Neuronal stem cell (in vitro differentiated cells): ENCODE data around the gene GNAT2.

Experiments
- DNase-seq: peaks from one replicate; pipeline ENCODE4 v3.0.0-alpha.2; 2013; ENCODE audit warnings: low spot score
- H2AFZ ChIP-seq: one replicate; pipeline ENCODE4 v1.6.1; 2013; ENCODE audit warnings: mild to moderate bottlenecking, low read length, inconsistent platforms
- H2AK5ac ChIP-seq: 2 replicates; pipeline ENCODE4 v1.6.1; 2013; ENCODE audit warnings: low read depth, mild to moderate bottlenecking, inconsistent platforms, low read length, moderate library complexity, mixed read lengths
- H2BK120ac ChIP-seq: 2 replicates; pipeline ENCODE4 v1.6.1; 2013; ENCODE audit warnings: low read depth, mild to moderate bottlenecking, inconsistent platforms, low read length, moderate library complexity, mixed read lengths
- H2BK12ac ChIP-seq: one replicate; pipeline ENCODE4 v1.6.1; 2013; ENCODE audit warnings: low read length, inconsistent platforms
- H2BK15ac ChIP-seq: 2 replicates; pipeline ENCODE4 v1.6.1; 2013; ENCODE audit warnings: mild to moderate bottlenecking, low read length, inconsistent platforms, mixed read lengths
- H2BK5ac ChIP-seq: one replicate; pipeline ENCODE4 v1.6.1; 2013; ENCODE audit warnings: inconsistent platforms, mild to moderate bottlenecking, low read length, moderate library complexity
- H3K14ac ChIP-seq: one replicate; pipeline ENCODE4 v1.6.1; 2013; ENCODE audit warnings: low read length, inconsistent platforms
- H3K18ac ChIP-seq: 2 replicates; pipeline ENCODE4 v1.6.1; 2013; ENCODE audit warnings: low read length, inconsistent platforms
- H3K23ac ChIP-seq: 2 replicates; pipeline ENCODE4 v1.6.1; 2013; ENCODE audit warnings: low read depth, mild to moderate bottlenecking, mixed read lengths, low read length, inconsistent platforms; ENCODE audit not compliant: poor library complexity
- H3K27ac ChIP-seq: replicated peaks from 3 replicates; pipeline ENCODE4 v1.5.1; 2013; ENCODE audit warnings: low read length, inconsistent platforms
- H3K27me3 ChIP-seq, 3 experiments: 2 replicates each; pipeline ENCODE4 v1.6.1; 2013; ENCODE audit warnings: low read length in 3 of 3, mild to moderate bottlenecking in 2 of 3, inconsistent platforms in 1 of 3, low read depth in 1 of 3, mixed read lengths in 1 of 3, moderate library complexity in 1 of 3; ENCODE audit not compliant: control insufficient read depth in 3 of 3, insufficient read depth in 3 of 3
- H3K36me3 ChIP-seq, 2 donors: replicated peaks in 1 of 2; 2 replicates each; pipeline ENCODE4 v1.6.1; 2013; ENCODE audit warnings: low read length in 2 of 2; ENCODE audit not compliant: control insufficient read depth in 2 of 2, insufficient read depth in 2 of 2
- H3K4ac ChIP-seq: 2 replicates; pipeline ENCODE4 v1.6.1; 2013; ENCODE audit warnings: inconsistent platforms, mild to moderate bottlenecking, low read length, moderate library complexity
- H3K4me1 ChIP-seq, 2 donors: 1 replicate in 1 of 2; 2 replicates in 1 of 2; pipeline ENCODE4 v1.6.1; 2013; ENCODE audit warnings: low read length in 2 of 2, low read depth in 1 of 2; ENCODE audit not compliant: control insufficient read depth in 2 of 2, insufficient read depth in 1 of 2
- H3K4me2 ChIP-seq: one replicate; pipeline ENCODE4 v1.6.1; 2013; ENCODE audit warnings: mild to moderate bottlenecking, low read length, inconsistent platforms; ENCODE audit not compliant: insufficient read depth, poor library complexity, severe bottlenecking
- H3K4me3 ChIP-seq, 2 donors: 2 replicates each; pipeline ENCODE4 v1.5.1; 2013; ENCODE audit warnings: low read length in 2 of 2, mild to moderate bottlenecking in 2 of 2, inconsistent platforms in 1 of 2, moderate library complexity in 1 of 2
- H3K79me1 ChIP-seq: one replicate; pipeline ENCODE4 v1.6.1; 2013; ENCODE audit warnings: low read depth, mild to moderate bottlenecking, inconsistent platforms, low read length, moderate library complexity
- H3K9ac ChIP-seq: one replicate; pipeline ENCODE4 v1.6.1; 2013; ENCODE audit warnings: mild to moderate bottlenecking, low read depth, low read length, inconsistent platforms; ENCODE audit not compliant: poor library complexity
- H3K9me3 ChIP-seq, 2 donors: replicated peaks in 1 of 2; 2 replicates each; pipeline versions ENCODE3 to v1.6.1; 2013; ENCODE audit warnings: low read length in 2 of 2, mild to moderate bottlenecking in 2 of 2, inconsistent platforms in 1 of 2, low read depth in 1 of 2, mixed read lengths in 1 of 2, moderate library complexity in 1 of 2; ENCODE audit not compliant: control insufficient read depth in 2 of 2, insufficient read depth in 1 of 2
- H4K8ac ChIP-seq: one replicate; pipeline ENCODE4 v1.6.1; 2013; ENCODE audit warnings: low read depth, mild to moderate bottlenecking, inconsistent platforms, low read length, moderate library complexity
- H4K91ac ChIP-seq: one replicate; pipeline ENCODE4 v1.6.1; 2013; ENCODE audit warnings: low read length, low read depth, mild to moderate bottlenecking, inconsistent platforms; ENCODE audit not compliant: poor library complexity
- WGBS, 2 donors: extraction: QIAGEN DNeasy Blood & Tissue Kit; methylation state at CpG; one replicate each; pipeline ENCODE4 v1.1.7; 2013; ENCODE audit warnings: missing lambda C conversion rate in 2 of 2, mixed read lengths in 1 of 2; ENCODE audit not compliant: insufficient read length in 2 of 2, insufficient replicate concordance in 1 of 2; ENCODE audit errors: extremely low coverage in 2 of 2; 5-methylcytosine and 5-hydroxymethylcytosine counted together

Gene GNAT2

DNA sequence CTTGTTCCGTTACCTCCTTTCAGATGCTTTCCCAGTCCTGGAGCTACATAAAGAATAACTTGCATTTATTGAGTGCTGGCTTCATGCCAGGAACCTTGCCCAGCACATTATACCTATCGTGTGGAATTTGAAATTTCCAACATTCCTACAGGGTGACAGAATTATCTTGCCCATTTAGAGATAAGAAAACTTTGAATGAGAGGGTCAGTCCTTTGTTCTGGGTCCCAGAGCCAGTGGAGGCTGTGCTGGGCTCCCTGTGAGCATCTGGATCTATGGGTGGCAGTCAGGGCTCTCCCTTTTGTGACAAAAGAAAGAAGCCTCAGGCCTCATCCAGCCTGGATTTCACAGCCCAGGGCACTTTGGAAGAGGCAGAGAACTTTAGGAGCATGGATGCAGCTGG is 39.7 kb upstream of the GNAT2 start:
- H2BK12ac ChIP-seq = no peak overlapping the region
- H4K91ac ChIP-seq = no peak overlapping the region
- no peak for DNase-seq
- no peak overlapping the region for H3K9ac ChIP-seq
- no peak overlapping the region for H2AFZ ChIP-seq
- no peak overlapping the region for H3K18ac ChIP-seq
- H3K27ac ChIP-seq = no peak overlapping the region
- peaks cover 0 to 9% (median 0%) of the 10 kb centered on the region in 3 experiments for H3K27me3 ChIP-seq
- no peak overlapping the region for H2BK15ac ChIP-seq
- H3K4me1 ChIP-seq = peaks cover 3 to 9% of the 10 kb centered on the region in 2 donors
- H2AK5ac ChIP-seq = no peak overlapping the region
- H3K23ac ChIP-seq = no peak overlapping the region
- H3K79me1 ChIP-seq = no peaks in the 10 kb centered on the region
- no peak overlapping the region for H3K4me3 ChIP-seq
- no peaks in the 10 kb centered on the region for H3K9me3 ChIP-seq
- no peak overlapping the region for H4K8ac ChIP-seq
- H3K14ac ChIP-seq = no peak overlapping the region
- peaks cover 0 to 14% of the 10 kb centered on the region in 2 donors for H3K36me3 ChIP-seq
- H3K4ac ChIP-seq = no peak overlapping the region
- H2BK120ac ChIP-seq = no peak overlapping the region
- WGBS, 2 donors = no CpG with 5 or more reads among the region's 2 CpGs
- no peak overlapping the region for H2BK5ac ChIP-seq
- H3K4me2 ChIP-seq = no peak overlapping the region

DNA sequence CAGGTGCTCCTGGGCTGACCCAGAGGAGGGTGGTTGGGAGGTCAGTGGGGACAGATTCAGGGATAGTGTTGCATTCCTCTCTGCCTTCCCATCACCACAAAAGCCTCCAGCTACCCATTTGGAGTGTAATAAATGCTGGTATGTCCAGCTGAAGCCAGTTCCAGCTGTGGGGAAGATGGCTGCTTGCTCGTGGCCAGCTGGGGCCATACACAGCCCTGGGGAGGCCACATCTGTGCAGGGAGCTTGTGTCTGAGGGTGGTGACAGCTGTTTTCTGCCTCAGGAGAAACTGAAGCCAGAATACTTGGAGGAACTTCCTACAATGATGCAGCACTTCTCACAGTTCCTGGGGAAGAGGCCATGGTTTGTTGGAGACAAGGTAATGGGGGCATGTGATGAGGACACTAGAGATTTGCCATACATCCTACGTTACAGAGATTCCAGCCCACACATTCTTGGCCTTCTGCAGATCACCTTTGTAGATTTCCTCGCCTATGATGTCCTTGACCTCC is 39.2 kb upstream of the GNAT2 start:
- peak overlapping the region; percentile 68 for H3K23ac ChIP-seq
- H2BK5ac ChIP-seq = no peak overlapping the region
- no peak overlapping the region for H3K14ac ChIP-seq
- no peak overlapping the region for H3K4ac ChIP-seq
- H3K9ac ChIP-seq = peak overlapping the region; percentile 12
- no peaks in the 10 kb centered on the region for H3K9me3 ChIP-seq
- H4K91ac ChIP-seq = no peak overlapping the region
- no peaks in the 10 kb centered on the region for H3K79me1 ChIP-seq
- H2BK12ac ChIP-seq = no peak overlapping the region
- H3K36me3 ChIP-seq = peaks cover 0 to 14% of the 10 kb centered on the region in 2 donors
- no peak overlapping the region for H2BK15ac ChIP-seq
- peaks cover 3 to 9% of the 10 kb centered on the region in 2 donors for H3K4me1 ChIP-seq
- peaks cover 0 to 9% (median 0%) of the 10 kb centered on the region in 3 experiments for H3K27me3 ChIP-seq
- WGBS, 2 donors = no CpG with 5 or more reads among the region's 3 CpGs
- no peak overlapping the region for H2AFZ ChIP-seq
- H3K18ac ChIP-seq = no peak overlapping the region
- no peak overlapping the region for H3K4me3 ChIP-seq
- DNase-seq = no peak
- H3K4me2 ChIP-seq = no peak overlapping the region
- no peak overlapping the region for H2AK5ac ChIP-seq
- H2BK120ac ChIP-seq = no peak overlapping the region
- H4K8ac ChIP-seq = no peak overlapping the region
- no peak overlapping the region for H3K27ac ChIP-seq

DNA sequence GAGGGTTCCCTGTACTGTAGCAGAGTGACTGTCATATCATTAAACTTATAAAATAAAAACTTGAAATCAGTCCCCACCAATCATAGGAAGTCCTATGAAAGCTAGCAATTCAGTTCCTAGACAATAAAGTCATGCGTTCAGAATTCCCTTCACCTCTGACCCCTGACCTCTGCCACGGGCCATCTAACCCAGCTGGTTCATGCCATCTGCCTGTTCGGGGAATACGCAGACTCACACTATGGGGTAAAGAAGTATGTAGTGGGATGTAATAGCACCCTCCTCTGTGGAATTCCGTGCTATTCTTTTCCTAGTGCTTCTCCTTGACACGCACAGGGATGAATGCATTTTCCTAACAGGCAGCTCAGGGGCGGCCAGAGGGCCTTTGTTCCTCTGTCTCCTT is 38.6 kb upstream of the GNAT2 start:
- no peak overlapping the region for H2BK120ac ChIP-seq
- H4K8ac ChIP-seq = no peak overlapping the region
- H3K23ac ChIP-seq = no peak overlapping the region
- no peak overlapping the region for H4K91ac ChIP-seq
- no peak overlapping the region for H2BK5ac ChIP-seq
- H2AK5ac ChIP-seq = no peak overlapping the region
- no peaks in the 10 kb centered on the region for H3K79me1 ChIP-seq
- peaks cover 3 to 9% of the 10 kb centered on the region in 2 donors for H3K4me1 ChIP-seq
- H3K9ac ChIP-seq = no peak overlapping the region
- no peak overlapping the region for H2AFZ ChIP-seq
- peaks cover 0 to 11% (median 0%) of the 10 kb centered on the region in 3 experiments for H3K27me3 ChIP-seq
- H3K9me3 ChIP-seq = no peaks in the 10 kb centered on the region
- H2BK15ac ChIP-seq = no peak overlapping the region
- H3K36me3 ChIP-seq = peaks cover 0 to 14% of the 10 kb centered on the region in 2 donors
- no CpG with 5 or more reads among the region's 7 CpGs for WGBS, 2 donors
- H3K14ac ChIP-seq = no peak overlapping the region
- no peak overlapping the region for H2BK12ac ChIP-seq
- no peak overlapping the region for H3K18ac ChIP-seq
- no peak overlapping the region for H3K4me3 ChIP-seq
- H3K4me2 ChIP-seq = no peak overlapping the region
- no peak for DNase-seq
- no peak overlapping the region for H3K27ac ChIP-seq
- H3K4ac ChIP-seq = no peak overlapping the region

DNA sequence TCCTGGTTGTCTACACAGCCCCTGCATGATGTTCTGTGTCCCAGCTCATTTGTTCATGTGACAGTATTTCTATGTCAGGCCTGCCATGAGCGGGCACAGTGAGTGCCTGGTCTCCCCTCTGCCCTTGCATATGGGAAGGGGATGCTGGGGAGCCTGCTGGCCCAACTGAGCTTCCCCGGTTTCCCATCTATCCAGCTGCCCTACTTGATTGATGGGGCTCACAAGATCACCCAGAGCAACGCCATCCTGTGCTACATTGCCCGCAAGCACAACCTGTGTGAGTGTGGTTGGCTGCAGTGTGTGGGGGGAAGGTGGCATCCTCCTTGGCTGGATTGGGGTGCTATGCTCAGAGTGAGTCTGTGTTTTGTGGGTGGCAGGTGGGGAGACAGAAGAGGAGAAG is 38.0 kb upstream of the GNAT2 start:
- Histone ChIP-seq H2BK120ac (no peak overlapping the region), H3K9me3 (no peaks in the 10 kb centered on the region), H3K4ac (no peak overlapping the region), H3K23ac (no peak overlapping the region), H4K91ac (no peak overlapping the region), H3K14ac (no peak overlapping the region), H3K79me1 (no peaks in the 10 kb centered on the region), H3K27me3 (peaks cover 0 to 11% (median 3%) of the 10 kb centered on the region in 3 experiments), H4K8ac (no peak overlapping the region), H3K4me2 (no peak overlapping the region), H3K18ac (peak overlapping the region; percentile 30), H3K36me3 (peaks cover 0 to 14% of the 10 kb centered on the region in 2 donors), H2AK5ac (no peak overlapping the region), H3K4me1 (peaks cover 3 to 9% of the 10 kb centered on the region in 2 donors), H3K9ac (no peak overlapping the region), H2BK5ac (no peak overlapping the region), H2BK12ac (no peak overlapping the region), H2AFZ (no peak overlapping the region), H2BK15ac (no peak overlapping the region), H3K4me3 (no peak overlapping the region), H3K27ac (no peak overlapping the region)
- no CpG with 5 or more reads among the region's 4 CpGs for WGBS, 2 donors
- no peak for DNase-seq
